HL-60 (cell line): ENCODE results near the gene IL18R1.

Experiments
- DNase-seq, 2 experiments: peaks; one replicate each; pipeline ENCODE4 v3.0.0-alpha.2; 2010 to 2020; ENCODE audit warnings: low read depth in 1 of 2, low spot score in 1 of 2
- H3K27ac ChIP-seq: fragments of 250-450 bp; sonication (Bioruptor Pico); replicated peaks from 2 replicates; pipeline ENCODE4 v1.5.1; 2020; ENCODE audit warnings: mild to moderate bottlenecking, moderate library complexity
- H3K27me3 ChIP-seq: fragments of 250-450 bp; sonication (Bioruptor Pico); 2 replicates; pipeline ENCODE4 v1.5.1; 2021; ENCODE audit warnings: mild to moderate bottlenecking, moderate library complexity; ENCODE audit not compliant: insufficient read depth, poor library complexity, severe bottlenecking
- H3K4me3 ChIP-seq: replicated peaks from 2 replicates; pipeline ENCODE4 v1.5.1; 2011; ENCODE audit warnings: mild to moderate bottlenecking, control low read depth, low read length; ENCODE audit not compliant: insufficient read depth
- CTCF ChIP-seq: IDR thresholded peaks from one replicate; pipeline ENCODE4 v1.5.1; 2011; ENCODE audit warnings: low read length, control low read depth, inconsistent platforms; ENCODE audit not compliant: insufficient read depth
- GABPA ChIP-seq: IDR thresholded peaks from 2 replicates; pipeline ENCODE4 v1.6.1; 2012; ENCODE audit warnings: low read depth
- POLR2AphosphoS5 ChIP-seq: IDR thresholded peaks from 2 replicates; pipeline ENCODE4 v1.6.1; 2012; ENCODE audit warnings: low read depth
- REST ChIP-seq: IDR thresholded peaks from 2 replicates; pipeline ENCODE4 v1.6.1; 2012; ENCODE audit warnings: low read depth; ENCODE audit not compliant: insufficient replicate concordance
- SPI1 ChIP-seq: IDR thresholded peaks from 2 replicates; pipeline ENCODE4 v1.6.1; 2012; ENCODE audit warnings: low read depth, mild to moderate bottlenecking, borderline replicate concordance

The IL18R1 gene

GRCh38 chr2:102418421-102418961 lies 62.9 kb downstream of the IL18R1 start:
- TF ChIP-seq POLR2AphosphoS5, result no peak
- peak; percentile 18; the same call in 1 of the 2 replicates for TF ChIP-seq SPI1
- TF ChIP-seq GABPA, result no peak
- peak; percentile 57 to 74 for DNase-seq
- no peak overlapping the region for H3K4me3 ChIP-seq
- no peaks in the 10 kb centered on the region for H3K27me3 ChIP-seq
- H3K27ac ChIP-seq, result peak overlapping the region; percentile 80

DNA sequence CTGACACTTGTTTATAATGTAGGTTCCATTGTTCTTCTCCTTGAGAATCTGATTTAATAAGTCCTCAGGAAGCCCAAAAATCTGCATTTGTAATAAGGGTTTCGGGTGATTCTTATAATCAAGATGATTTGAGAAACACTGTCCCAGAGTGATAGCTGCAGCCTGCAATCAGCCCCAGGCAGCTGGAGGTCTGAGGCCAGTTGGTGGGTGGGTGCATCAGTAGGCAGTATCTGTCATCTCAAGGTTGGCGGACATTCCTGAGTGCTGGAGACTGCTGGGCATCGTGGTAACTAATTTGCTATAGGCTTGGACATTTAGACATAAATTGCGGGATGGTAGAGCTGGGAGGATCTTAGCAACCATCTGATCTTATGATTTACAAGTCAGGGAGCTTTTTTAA lies 64.7 kb downstream of the IL18R1 start:
- Histone ChIP-seq H3K27me3 (no peaks in the 10 kb centered on the region), H3K4me3 (no peak overlapping the region), H3K27ac (peak overlapping the region; percentile 80)
- TF ChIP-seq CTCF, result no peak
- TF ChIP-seq GABPA, result no peak
- TF ChIP-seq SPI1, result no peak
- no peak for TF ChIP-seq REST
- no peak for TF ChIP-seq POLR2AphosphoS5
- no peak for DNase-seq

DNA sequence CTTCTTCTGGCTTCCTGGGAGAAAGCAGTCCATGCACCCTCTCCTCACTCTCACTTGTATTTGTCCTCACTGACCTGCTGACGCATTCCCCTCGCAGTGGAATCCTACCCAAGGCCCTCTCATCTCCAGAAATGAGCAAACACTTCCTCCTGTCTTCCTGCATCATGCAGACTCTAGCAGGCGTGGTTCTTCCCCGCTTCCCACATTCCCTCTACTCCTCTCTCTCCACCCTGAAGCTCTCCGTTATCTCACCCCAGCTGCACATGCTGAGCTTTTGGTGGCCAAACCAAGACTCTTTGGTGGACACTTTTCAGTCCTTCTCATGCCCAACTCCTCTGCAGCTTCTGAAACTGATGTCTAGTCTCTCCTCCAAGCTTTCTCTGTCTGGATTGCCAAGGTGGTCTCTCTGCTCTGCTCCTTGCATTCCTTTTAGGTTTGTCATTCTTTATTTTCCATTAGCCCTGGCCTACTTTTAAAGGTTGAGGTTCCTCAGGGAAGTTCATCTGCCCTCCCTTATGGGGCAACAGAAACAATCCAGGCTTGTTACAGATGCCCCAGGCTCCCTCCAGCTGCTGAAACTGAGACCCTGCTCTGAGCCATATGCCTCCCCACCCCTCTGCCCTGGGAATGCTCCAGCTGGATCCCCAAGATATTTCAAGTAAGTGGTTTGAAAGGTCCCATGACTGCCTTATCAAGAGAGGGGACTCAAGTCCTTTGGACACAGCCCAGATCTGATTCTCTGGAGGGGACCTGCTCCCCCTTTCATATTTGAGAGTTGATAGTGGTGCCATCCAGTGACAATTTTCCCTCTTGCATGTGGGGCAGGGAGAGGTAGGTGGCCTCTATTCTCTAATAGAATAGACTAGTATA lies 66.5 kb downstream of the IL18R1 start:
- DNase-seq, result no peak
- H3K4me3 ChIP-seq, result no peak overlapping the region
- TF ChIP-seq REST, result no peak
- TF ChIP-seq GABPA, result no peak
- no peak for TF ChIP-seq SPI1
- no peak for TF ChIP-seq POLR2AphosphoS5
- TF ChIP-seq CTCF, result no peak
- peak overlapping the region; percentile 65 for H3K27ac ChIP-seq
- no peaks in the 10 kb centered on the region for H3K27me3 ChIP-seq

- DNase-seq, result peak in 1 of 2 experiments; percentile 72
- peak within 1 kb of the TSS; percentile 65 for H3K27ac ChIP-seq
- TF ChIP-seq SPI1 (peak; percentile 56; the same call in 1 of the 2 replicates), POLR2AphosphoS5 (no peak)
- H3K4me3 ChIP-seq, result no peak within 1 kb of the TSS
- no peaks in the 10 kb centered on the region for H3K27me3 ChIP-seq
Observed at GRCh38 chr2:102422910-102423309, 67.3 kb downstream of the IL18R1 start, which contains the start of gene IL18RAP. IL18RAP (plus strand) TSS chr2:102423160; CDS start chr2:102423278, 118 bp downstream.
